Measurements from ENCODE around the gene NUDT22. TPM values are rescaled to one million over a fixed set of nuclear protein-coding genes. Genes with fewer than 3 reads are reported as not detected.

NUDT22 gene
- total RNA-seq, 4 donors from 2014 or later: 22.8 to 47.8 (median 38.0) TPM

DNA sequence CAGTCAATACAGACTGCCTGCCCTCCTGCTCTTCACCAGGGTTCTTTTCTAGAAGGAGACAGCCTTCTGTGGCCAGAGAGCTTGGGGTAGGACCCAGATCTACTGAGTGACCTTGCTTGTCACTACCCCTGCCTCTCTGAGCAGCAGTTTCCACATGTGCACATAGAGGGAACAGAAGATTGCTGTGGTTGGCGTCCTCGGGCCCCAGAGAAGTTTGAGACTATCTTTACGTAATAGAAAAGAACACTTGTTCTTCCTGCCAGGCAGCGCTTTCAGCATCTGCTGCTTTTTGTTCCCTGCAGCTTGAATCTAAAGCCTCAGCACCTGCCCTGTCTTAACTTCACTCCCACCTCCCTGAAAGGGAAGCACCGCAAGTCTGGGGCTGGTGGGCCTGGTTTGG is 12.9 kb downstream of the NUDT22 start:
- DNase-seq (ENCODE audit: low spot score): no peak
- TF ChIP-seq, protein P1, sequence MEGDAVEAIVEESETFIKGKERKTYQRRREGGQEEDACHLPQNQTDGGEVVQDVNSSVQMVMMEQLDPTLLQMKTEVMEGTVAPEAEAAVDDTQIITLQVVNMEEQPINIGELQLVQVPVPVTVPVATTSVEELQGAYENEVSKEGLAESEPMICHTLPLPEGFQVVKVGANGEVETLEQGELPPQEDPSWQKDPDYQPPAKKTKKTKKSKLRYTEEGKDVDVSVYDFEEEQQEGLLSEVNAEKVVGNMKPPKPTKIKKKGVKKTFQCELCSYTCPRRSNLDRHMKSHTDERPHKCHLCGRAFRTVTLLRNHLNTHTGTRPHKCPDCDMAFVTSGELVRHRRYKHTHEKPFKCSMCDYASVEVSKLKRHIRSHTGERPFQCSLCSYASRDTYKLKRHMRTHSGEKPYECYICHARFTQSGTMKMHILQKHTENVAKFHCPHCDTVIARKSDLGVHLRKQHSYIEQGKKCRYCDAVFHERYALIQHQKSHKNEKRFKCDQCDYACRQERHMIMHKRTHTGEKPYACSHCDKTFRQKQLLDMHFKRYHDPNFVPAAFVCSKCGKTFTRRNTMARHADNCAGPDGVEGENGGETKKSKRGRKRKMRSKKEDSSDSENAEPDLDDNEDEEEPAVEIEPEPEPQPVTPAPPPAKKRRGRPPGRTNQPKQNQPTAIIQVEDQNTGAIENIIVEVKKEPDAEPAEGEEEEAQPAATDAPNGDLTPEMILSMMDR (IDR thresholded peaks at IDR 0.05): no peak
- no peak for ATAC-seq (ENCODE audit: low FRiP score)

DNA sequence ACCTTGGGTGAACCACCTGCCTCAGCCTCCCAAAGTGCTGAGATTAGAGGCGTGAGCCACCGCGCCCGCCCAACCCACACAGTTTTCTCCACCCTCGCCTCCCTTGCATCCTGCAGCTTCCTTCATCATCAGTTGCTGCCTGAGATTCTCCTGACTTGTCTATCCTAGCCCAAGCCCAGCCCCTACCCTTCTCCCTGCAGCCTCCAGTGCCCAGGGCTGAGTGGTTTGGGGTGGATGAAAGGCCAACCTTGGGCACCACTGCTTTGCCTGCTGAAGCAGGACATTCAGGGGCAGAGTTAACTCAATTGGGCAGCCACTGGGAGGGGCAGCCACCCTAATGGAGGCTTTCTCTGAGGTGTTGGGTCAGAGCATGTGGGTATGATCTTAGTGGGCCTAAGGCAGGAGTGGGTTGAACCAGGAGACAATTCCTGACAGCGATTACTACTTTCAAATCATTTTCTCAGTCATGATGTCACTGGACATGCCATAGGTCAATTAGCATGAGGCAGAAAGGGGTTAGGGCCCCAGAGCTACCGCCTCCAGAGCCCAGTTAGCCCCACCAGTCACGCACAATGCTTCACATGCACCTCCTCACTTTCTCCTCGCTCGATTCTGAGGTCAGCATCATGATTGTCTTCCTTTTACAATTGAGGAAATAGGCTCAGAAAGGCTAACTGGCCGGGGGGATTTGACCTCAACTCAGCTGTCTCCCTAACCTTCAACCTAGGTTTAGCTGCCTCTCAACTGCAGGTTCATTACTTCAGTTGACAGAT is 13.8 kb downstream of the NUDT22 start:
- DNase-seq (ENCODE audit: low spot score): no peak
- TF ChIP-seq, protein P1 (IDR thresholded peaks at IDR 0.05): no peak
- no peak for ATAC-seq (ENCODE audit: low FRiP score)

DNA sequence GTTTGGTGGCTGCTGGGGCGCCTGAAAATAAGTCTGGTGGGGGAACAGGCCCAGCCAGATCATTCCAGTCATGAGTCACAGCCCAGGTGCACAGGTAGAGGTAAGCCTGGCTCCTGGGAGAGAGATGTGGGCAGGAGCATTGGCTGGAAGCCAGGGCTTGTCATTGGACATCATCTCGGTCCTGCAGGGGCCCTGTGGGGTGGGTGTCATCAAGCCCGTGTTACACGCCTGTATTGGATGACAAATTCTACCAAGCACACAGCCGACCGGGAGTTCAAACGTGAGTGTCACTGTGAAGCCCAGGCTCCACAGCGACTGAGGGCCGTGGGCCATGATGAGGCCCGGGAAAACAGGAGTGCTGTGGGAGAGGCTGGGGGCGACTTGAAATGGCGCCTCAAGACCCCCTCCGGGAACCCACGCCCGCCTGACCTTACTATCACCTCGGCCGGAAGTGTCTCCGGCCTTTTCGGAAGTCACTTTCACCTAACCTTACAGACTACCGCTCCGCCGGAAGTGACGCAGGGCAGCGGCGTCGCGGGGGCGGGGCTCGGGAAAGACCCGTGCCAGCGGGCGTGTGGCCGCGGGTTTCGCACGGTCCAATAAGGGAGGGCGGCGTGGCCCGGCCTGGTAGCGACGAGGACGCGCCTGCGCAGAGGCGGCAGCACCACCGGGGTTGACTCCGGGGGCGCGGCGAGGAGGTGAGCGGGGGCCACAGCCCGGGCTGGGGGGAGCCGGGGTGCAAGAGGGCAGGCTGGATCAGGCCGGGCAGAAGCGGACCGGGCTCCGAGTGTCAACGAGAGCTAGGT is 14.6 kb downstream of the NUDT22 start, which contains the start of gene FKBP2:
Gene FKBP2, plus strand, starts transcription at position 661 of the 806 bp plus-strand sequence. CDS start 1,293 bp downstream, outside the sequence.
- TF ChIP-seq, protein P1 (IDR thresholded peaks at IDR 0.05): no peak
- ATAC-seq (ENCODE audit: low FRiP score): peak; percentile 86
- peak; percentile 95 for DNase-seq (ENCODE audit: low spot score)

DNA sequence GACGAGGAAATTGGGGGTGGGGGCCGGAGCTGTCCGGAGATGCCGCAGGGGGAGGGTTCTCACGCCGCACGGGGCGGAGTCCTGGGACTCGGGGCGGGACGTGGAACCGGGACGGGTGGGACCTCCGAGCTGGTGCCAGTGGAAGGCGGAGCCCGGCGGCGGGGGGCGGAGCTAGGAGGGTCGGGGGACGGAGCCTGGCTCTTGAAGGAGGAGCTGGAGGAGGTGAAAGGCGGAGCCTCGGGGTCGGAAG is 15.1 kb downstream of the NUDT22 start:
- ATAC-seq (ENCODE audit: low FRiP score) (peak; percentile 91), DNase-seq (ENCODE audit: low spot score) (peak; percentile 94)
- TF ChIP-seq, protein P1 (IDR thresholded peaks at IDR 0.05): no peak

DNA sequence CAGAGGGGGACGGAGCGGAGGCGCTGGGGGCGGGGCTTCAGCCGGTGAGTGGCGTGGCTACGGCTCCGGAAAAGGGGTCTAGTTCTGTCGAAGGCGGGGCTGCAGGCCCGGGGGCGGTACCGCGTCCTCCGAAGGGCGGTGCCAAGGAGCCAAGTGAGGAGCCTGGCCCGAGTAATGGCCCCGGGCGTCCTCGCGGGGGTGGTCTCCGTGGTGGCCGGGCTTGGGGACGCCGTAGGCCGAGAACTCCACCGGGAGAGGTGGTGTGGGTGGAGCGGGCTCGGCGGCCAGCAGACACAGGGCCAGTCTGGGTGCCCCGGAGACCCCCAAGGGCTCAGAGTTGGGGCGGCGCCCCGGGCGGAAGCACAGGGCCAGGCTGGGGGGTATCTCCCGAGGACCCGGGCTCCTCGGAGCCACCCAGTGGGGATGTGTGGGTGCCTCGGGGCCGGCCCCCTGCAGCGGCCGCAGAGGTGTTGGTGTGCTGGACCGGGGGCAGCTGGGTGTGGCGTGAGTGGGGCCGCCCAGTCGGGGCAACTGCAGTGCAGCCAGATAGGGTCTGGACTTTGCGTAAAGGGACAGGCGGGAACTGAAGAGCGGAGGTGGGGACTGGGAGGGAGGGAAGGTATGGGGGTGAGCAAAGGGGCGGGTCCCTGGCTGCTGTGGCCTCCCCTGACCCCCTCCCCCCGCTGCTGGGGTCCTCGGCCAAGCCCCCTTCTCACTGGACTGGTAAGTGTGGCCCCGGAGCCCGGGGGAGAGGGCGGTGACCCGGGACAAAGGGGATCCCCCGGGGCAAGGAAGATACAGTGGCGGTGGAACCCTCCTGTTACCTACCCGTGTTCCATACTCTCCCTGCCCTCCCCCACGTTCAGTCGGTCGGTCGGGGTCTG is 15.7 kb downstream of the NUDT22 start:
- ATAC-seq (ENCODE audit: low FRiP score) (peak; percentile 0), DNase-seq (ENCODE audit: low spot score) (no peak)
- TF ChIP-seq, protein P1 (IDR thresholded peaks at IDR 0.05): no peak

DNA sequence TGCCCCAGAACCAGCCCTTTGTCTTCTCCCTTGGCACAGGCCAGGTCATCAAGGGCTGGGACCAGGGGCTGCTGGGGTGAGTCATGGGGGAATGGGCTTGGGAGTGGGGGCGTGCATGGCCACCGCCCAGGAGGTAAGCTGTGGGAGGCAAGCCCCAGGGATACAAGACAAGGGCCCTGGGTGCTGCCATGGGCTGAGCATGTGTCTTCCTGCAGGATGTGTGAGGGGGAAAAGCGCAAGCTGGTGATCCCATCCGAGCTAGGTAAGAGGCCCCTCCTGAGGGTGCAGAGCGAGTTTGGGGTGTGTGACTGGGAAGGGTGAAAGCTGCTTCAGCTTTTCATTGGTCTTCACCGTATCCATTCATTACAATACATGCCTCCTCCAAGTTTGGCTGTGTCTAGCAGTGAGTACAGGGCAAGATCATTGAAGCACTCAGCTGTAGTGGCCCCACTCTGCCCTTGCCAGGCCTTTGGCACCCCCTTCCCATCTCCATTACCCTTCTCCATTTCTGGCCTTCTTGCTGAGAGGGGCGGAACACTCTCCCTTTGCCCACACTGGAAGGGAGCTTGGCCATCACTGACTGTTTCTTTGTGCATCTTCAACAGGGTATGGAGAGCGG is 17.3 kb downstream of the NUDT22 start:
- ATAC-seq (ENCODE audit: low FRiP score): no peak
- no peak for DNase-seq (ENCODE audit: low spot score)
- TF ChIP-seq, protein P1 (IDR thresholded peaks at IDR 0.05): no peak

Measured in omental fat pad (tissue), 4 donors.